K562 (cell line): ENCODE measurements around the gene WDR3.

Experiments used
- BHLHE40 ChIP-seq: IDR thresholded peaks from 2 replicates; pipeline ENCODE4 v1.6.1; 2011; ENCODE audit warnings: low read length, improper control_type of control experiment
- HIVEP1 ChIP-seq: fragments of 250-450 bp; sonication (Bioruptor Pico); IDR thresholded peaks from 2 replicates; pipeline ENCODE4 v1.4.0; 2020; ENCODE audit warnings: mild to moderate bottlenecking
- NFRKB ChIP-seq: fragments of 450-650 bp; IDR thresholded peaks from 2 replicates; pipeline ENCODE4 v1.6.1; 2016; ENCODE audit warnings: low read depth
- RFX5 ChIP-seq: IDR thresholded peaks from 2 replicates; pipeline ENCODE4 v1.6.1; 2011; ENCODE audit warnings: low read depth, mild to moderate bottlenecking, improper control_type of control experiment, low read length
- TF ChIP-seq, protein P1 (sequence below): sonication (generic); formaldehyde crosslinking; IDR thresholded peaks from 2 replicates; pipeline ENCODE4 v1.8.0; 2022; ENCODE audit warnings: missing genetic modification reagents, mild to moderate bottlenecking, borderline replicate concordance

DNA sequence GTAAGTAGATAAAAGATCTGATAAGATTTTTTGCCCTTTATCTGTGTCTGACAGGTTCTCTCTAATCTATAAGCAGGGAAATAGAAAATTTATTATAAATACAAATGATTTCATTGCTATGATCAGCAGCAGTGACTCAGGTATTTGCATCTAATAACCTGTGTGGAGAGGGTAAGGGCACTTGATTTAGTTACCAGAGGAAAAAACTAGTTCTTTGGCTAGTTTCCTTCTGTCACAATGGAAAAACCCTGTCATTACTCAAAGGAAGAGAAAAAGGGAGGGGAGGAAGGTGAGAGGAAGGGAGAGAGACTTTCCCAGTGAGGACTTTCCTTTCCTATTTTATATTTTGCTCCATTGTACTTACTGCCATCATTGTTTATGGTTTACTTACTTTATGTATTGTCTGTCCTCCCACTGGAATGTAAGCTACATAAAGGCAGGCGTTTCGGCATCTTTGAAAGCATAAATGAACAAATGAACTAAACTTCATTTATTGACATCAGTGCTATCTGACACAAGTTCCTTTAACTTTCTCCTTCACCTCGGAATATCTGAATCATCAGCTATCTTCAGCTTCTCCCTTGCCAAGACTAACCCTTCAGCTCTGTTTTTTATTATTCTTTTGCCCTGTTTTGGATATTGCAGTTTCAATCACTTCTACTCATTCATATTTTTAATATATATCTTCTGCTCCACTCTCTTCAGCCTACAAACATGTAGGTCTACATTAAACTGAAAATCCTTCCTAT is 34.9 kb downstream of the WDR3 start:
- TF ChIP-seq HIVEP1 (no peak), BHLHE40 (no peak), RFX5 (no peak), NFRKB (no peak)
- TF ChIP-seq, protein P1, sequence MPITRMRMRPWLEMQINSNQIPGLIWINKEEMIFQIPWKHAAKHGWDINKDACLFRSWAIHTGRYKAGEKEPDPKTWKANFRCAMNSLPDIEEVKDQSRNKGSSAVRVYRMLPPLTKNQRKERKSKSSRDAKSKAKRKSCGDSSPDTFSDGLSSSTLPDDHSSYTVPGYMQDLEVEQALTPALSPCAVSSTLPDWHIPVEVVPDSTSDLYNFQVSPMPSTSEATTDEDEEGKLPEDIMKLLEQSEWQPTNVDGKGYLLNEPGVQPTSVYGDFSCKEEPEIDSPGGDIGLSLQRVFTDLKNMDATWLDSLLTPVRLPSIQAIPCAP (CRISPR knock-in tag), result no peak
